GM06990 (cell line): ENCODE results near the gene TICAM2.

Experiments used
- DNase-seq: peaks from one replicate; pipeline ENCODE4 v3.0.0-alpha.2; 2011; ENCODE audit not compliant: insufficient read length; ENCODE audit errors: extremely low read depth
- H3K27me3 ChIP-seq: replicated peaks from 2 replicates; pipeline ENCODE4 v1.6.0; 2011; ENCODE audit warnings: low read length; ENCODE audit not compliant: control insufficient read depth, insufficient read depth
- H3K36me3 ChIP-seq: 2 replicates; pipeline ENCODE4 v1.5.1; 2011; ENCODE audit warnings: low read length; ENCODE audit not compliant: control insufficient read depth, insufficient read depth
- H3K4me3 ChIP-seq: replicated peaks from 2 replicates; pipeline ENCODE4 v1.5.1; 2011; ENCODE audit warnings: low read depth, mild to moderate bottlenecking, control low read depth, low read length
- TF ChIP-seq, protein P1 (sequence below): IDR thresholded peaks from 2 replicates; pipeline ENCODE4 v1.5.1; 2011; ENCODE audit warnings: low read length, control low read depth, mild to moderate bottlenecking, inconsistent platforms; ENCODE audit not compliant: insufficient read depth, poor library complexity, severe bottlenecking

The TICAM2 gene

DNA sequence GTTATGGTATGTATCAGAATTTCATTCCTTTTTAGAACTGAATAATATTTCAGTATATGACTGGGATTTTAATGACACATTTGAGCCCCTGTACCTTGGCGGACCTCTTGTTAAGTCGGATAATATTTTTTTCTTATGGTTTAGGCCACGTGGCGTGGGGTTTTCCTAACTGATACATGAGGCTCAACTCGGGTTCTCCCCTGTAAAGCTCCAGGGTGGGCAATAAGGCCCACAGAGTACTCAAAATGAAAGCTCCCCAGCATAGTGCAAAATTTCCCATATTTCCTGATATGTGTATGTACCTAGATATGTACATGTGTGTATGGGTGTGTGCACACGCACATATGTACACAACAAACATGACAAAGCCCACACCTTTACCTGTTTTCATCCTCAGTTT lies 24.5 kb downstream of the TICAM2 start:
- DNase-seq, result no peak
- no peaks in the 10 kb centered on the region for H3K27me3 ChIP-seq
- TF ChIP-seq, protein P1, sequence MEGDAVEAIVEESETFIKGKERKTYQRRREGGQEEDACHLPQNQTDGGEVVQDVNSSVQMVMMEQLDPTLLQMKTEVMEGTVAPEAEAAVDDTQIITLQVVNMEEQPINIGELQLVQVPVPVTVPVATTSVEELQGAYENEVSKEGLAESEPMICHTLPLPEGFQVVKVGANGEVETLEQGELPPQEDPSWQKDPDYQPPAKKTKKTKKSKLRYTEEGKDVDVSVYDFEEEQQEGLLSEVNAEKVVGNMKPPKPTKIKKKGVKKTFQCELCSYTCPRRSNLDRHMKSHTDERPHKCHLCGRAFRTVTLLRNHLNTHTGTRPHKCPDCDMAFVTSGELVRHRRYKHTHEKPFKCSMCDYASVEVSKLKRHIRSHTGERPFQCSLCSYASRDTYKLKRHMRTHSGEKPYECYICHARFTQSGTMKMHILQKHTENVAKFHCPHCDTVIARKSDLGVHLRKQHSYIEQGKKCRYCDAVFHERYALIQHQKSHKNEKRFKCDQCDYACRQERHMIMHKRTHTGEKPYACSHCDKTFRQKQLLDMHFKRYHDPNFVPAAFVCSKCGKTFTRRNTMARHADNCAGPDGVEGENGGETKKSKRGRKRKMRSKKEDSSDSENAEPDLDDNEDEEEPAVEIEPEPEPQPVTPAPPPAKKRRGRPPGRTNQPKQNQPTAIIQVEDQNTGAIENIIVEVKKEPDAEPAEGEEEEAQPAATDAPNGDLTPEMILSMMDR, result no peak
- no peaks in the 10 kb centered on the region for H3K36me3 ChIP-seq
- no peak overlapping the region for H3K4me3 ChIP-seq

DNA sequence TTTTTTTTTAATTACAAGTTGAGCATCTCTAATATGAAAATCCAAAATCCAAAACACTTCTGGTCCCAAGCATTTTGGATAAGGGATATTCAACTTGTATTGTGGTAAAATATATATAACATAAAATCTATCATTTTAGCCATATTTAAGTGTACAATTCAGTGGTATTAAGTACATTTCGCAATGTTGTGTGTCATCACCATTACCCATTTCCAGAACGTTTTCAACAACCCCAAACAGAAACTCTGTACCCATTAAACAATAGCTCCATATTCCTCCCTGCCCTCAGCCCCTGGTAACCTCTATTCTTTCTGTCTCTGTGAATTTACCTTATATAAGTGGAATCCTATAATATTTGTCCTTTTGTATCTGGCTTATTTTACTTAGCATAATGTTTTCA lies 24.9 kb downstream of the TICAM2 start:
- Histone ChIP-seq H3K4me3 (no peak overlapping the region), H3K27me3 (no peaks in the 10 kb centered on the region), H3K36me3 (no peaks in the 10 kb centered on the region)
- TF ChIP-seq, protein P1, result no peak
- no peak for DNase-seq

DNA sequence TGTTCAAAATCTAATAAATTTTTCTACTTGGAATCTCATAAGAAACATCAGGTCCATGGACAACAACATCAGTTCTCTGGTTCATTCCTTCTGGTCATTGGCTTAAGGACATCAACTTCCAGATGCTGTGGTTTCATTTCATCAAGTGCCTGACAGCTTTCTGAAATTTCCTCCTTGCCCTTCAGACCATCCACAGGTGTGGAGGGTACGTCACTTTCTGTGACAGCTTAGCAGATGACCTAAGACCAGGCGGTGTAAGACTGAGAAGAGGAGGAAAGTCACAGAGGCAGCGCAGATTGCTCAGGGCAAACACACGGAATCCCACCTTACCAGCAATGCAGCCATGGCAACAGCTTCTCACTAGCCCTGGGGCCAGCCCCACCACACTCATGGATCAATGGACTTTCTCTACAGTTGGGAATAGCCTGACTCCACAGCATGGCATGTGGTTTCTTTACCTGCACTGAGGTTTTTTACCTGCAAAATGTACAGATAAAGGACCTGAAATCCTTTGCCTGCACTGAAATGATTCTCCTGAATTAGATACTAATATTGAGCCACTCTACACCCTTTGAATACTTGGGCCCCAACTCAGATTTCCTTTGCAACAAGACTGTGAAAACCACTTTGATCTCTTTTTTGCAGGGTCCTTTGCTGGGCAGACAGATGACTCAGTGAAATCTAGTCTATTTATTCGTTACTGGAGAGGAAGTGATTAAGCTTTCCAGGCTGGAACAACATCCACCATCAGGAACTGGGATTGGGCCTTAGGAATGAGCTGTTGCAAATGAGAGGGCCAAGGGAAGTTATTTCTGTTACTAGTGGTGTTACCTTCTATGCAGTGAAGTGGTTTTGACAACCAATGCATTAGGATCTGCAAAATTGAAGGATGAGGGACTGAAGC lies 26.9 kb downstream of the TICAM2 start:
- TF ChIP-seq, protein P1, result no peak
- no peaks in the 10 kb centered on the region for H3K36me3 ChIP-seq
- peak; percentile 74 for DNase-seq
- no peaks in the 10 kb centered on the region for H3K27me3 ChIP-seq
- no peak overlapping the region for H3K4me3 ChIP-seq

DNA sequence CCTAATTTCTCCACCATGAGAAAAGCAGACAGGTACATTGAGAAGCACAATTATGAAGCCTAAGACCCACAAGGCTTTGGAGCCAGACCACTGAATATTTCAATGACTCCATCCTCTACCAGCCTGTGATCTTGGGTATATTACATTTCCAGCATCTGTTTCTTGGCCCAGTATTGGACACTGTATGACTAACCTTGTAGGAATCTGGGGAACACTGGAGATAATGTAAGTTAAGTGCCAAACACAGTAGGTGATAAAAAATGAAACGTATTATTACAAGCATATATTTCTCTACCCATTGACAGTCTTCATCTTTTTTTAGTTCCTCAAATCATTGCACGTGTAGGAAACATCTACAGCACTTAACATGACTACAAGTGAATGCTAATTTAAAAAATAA lies 29.1 kb downstream of the TICAM2 start:
- TF ChIP-seq, protein P1, result no peak
- DNase-seq, result no peak
- Histone ChIP-seq H3K27me3 (no peaks in the 10 kb centered on the region), H3K4me3 (no peak overlapping the region), H3K36me3 (no peaks in the 10 kb centered on the region)

DNA sequence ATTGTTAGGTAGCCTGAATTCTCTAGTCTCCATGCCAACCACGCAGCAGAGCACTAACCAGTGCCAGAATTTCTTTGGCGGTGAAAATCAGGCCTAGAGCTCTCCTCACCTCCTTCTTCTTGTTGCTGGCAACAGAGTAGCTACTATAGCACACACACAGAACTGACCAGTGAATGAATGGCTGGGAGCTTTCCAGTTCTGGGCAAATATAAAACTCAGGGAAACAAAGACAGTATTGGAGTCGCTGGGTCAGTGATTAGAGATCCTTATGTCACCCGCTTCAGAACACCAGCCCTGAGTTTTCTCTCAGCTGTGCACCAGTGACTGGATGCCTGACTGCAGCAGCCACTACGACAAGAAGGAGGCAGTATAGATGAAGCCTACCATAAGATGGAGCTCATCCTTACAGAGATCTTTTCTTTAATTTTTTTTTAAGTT lies 30.8 kb downstream of the TICAM2 start:
- H3K4me3 ChIP-seq, result no peak overlapping the region
- TF ChIP-seq, protein P1, result no peak
- no peaks in the 10 kb centered on the region for H3K27me3 ChIP-seq
- H3K36me3 ChIP-seq, result no peaks in the 10 kb centered on the region
- no peak for DNase-seq
